Ishikawa (cell line): ENCODE results near the gene PLIN3.

ENCODE experiments used
- CREB1 ChIP-seq: IDR thresholded peaks from 2 replicates; pipeline ENCODE4 v1.6.1; 2012; ENCODE audit warnings: low read depth
- EP300 ChIP-seq: IDR thresholded peaks from 2 replicates; pipeline ENCODE4 v1.6.1; 2012; ENCODE audit warnings: borderline replicate concordance
- RAD21 ChIP-seq: IDR thresholded peaks from 2 replicates; pipeline ENCODE4 v1.6.1; 2012; ENCODE audit warnings: low read depth
- TCF12 ChIP-seq: IDR thresholded peaks from 2 replicates; pipeline ENCODE4 v1.6.1; 2012; ENCODE audit warnings: low read depth
- TEAD4 ChIP-seq: IDR thresholded peaks from 2 replicates; pipeline ENCODE4 v1.6.1; 2012
- YY1 ChIP-seq: IDR thresholded peaks from 2 replicates; pipeline ENCODE4 v1.6.1; 2012; ENCODE audit warnings: low read depth

- TF ChIP-seq EP300, result peak; percentile 50; the same call in 1 of the 2 replicates
- no peak for TF ChIP-seq YY1
- TF ChIP-seq TCF12, result peak; percentile 46; the same call in 1 of the 2 replicates
- peak; percentile 89 for TF ChIP-seq TEAD4
- no peak for TF ChIP-seq RAD21
- TF ChIP-seq CREB1, result no peak
Measured at GRCh38 chr19:4800591-4801081, 66.8 kb downstream of the PLIN3 start.
